Heart right ventricle (tissue), 16 donors: ENCODE data around the gene SP8. TPM values are rescaled to one million over a fixed set of nuclear protein-coding genes. Genes with fewer than 3 reads are reported as not detected.

Experiments
- ATAC-seq, 8 donors: fragments of 200-7000 bp; cut with Tn5 transposase; one replicate each; pipeline ENCODE4 v1.9.1; 2020; ENCODE audit warnings: mild to moderate bottlenecking in 8 of 8, moderate library complexity in 8 of 8, moderate number of reproducible peaks in 1 of 8
- DNase-seq, 2 donors: peaks; one replicate each; pipeline ENCODE4 v3.0.0-alpha.2; 2020
- H3K27ac ChIP-seq, 10 donors: fragments of 200-600 bp; sonication (generic) in 2 of 10; one replicate each; pipeline versions ENCODE4 v1.5.0 to v1.8.0; 2020 to 2022; ENCODE audit warnings: mild to moderate bottlenecking in 3 of 10
- H3K27me3 ChIP-seq, 7 donors: fragments of 200-600 bp; one replicate each; pipeline ENCODE4 v1.8.0; 2021 to 2022; ENCODE audit warnings: mild to moderate bottlenecking in 2 of 7
- H3K36me3 ChIP-seq, 9 donors: fragments of 200-600 bp; sonication (generic) in 1 of 9; one replicate each; pipeline versions ENCODE4 v1.5.0 to v1.8.0; 2020 to 2022; ENCODE audit warnings: mild to moderate bottlenecking in 2 of 9
- H3K4me1 ChIP-seq, 9 donors: fragments of 200-600 bp; sonication (generic) in 1 of 9; one replicate each; pipeline versions ENCODE4 v1.5.0 to v1.8.0; 2020 to 2022; ENCODE audit warnings: mild to moderate bottlenecking in 4 of 9
- H3K4me3 ChIP-seq, 10 donors: fragments of 200-600 bp; sonication (generic) in 2 of 10; one replicate each; pipeline versions ENCODE4 v1.5.0 to v1.8.0; 2020 to 2022; ENCODE audit warnings: mild to moderate bottlenecking in 7 of 10, moderate library complexity in 2 of 10
- H3K9me3 ChIP-seq, 11 donors: fragments of 200-600 bp in 10 of 11; sonication (generic) in 2 of 11; one replicate each; pipeline versions ENCODE4 v1.5.0 to v1.8.0; 2013 to 2022; ENCODE audit warnings: mild to moderate bottlenecking in 2 of 11, control low read depth in 1 of 11, moderate library complexity in 1 of 11
- WGBS, 2 donors: extraction: QIAGEN DNeasy Blood & Tissue Kit; methylation state at CpG; one replicate each; pipeline ENCODE4 v1.1.7; 2013; ENCODE audit warnings: inconsistent platforms in 1 of 2; 5-methylcytosine and 5-hydroxymethylcytosine counted together
- intact Hi-C, 10 donors: fragments of 100-400 bp; cut with DNase I; formaldehyde crosslinking; loops; one replicate each; pipeline versions ENCODE4 v1.11.1 to v1.14.2; 2022
- polyA plus RNA-seq, 2 donors: library from polyadenylated mRNA; stranded (reverse); fragments of 200-250 nt; gene quantifications; one replicate each; pipeline ENCODE4 v1.2.3, GENCODE V29; 2013
- total RNA-seq, 10 donors: library from RNA; stranded (reverse); fragmentation: NEBNext Ultra II Directional in 3 of 10; extraction: Animal tissue kit (Norgen Biotek cat#: 25700) in 3 of 10; gene quantifications; one replicate each; pipeline versions ENCODE4 v1.2.1 to v1.2.4, GENCODE V29; 2021 to 2023
- TF ChIP-seq, protein P1 (sequence below), 9 donors: fragments of 200-600 bp; sonication (generic) in 2 of 9; IDR thresholded peaks; one replicate each; pipeline versions ENCODE4 v1.5.0 to v1.8.0; 2021 to 2022; ENCODE audit warnings: antibody characterized with exemption in 9 of 9, mild to moderate bottlenecking in 5 of 9, moderate library complexity in 1 of 9
- donor health status: Arrhythmogenic right ventricular cardiomyopathy.
- donor health status: ischemic (EF 13 %, LVEDD 7.1; RV severe dilation, severe dysfunction).
- donor health status: healthy with polysubstance abuse.
- donor health status: DM: no; HTN: yes; CAD: no.
- donor health status: DM: no; HTN: no; CAD: no.
- donor health status: ischemic (EF 25% LVEDD 6.9; RV normal size, moderate dysfunction).
- donor health status: ischemic (EF 25% LVEDD 5.7; RV mildly dilated, moderate dysfunction).
- donor health status: healthy.
- donor health status: DM: yes; HTN: yes; CAD: no.
- donor health status: Ischemic cardiomyopathy.
- donor health status: ischemic (EF 35%, LVEDD 5.7; RV mildly dilated, moderate dysfunction).
- donor health status: nonischemic (EF 11% LVEDD 7.7; RV severe dilation, severe dysfunction).
- donor health status: DM: yes; HTN: yes; CAD: no.
- donor health status: PGD.
- donor health status: ischemic (EF 29% LVEDD 5.4; RV normal size, mild dysfunction).
- donor health status: nonischemic (EF 23%, LVEDD 6.1; RV moderate dilation, normal function).

The SP8 gene
- total and polyA plus RNA-seq, 12 donors: not detected

DNA sequence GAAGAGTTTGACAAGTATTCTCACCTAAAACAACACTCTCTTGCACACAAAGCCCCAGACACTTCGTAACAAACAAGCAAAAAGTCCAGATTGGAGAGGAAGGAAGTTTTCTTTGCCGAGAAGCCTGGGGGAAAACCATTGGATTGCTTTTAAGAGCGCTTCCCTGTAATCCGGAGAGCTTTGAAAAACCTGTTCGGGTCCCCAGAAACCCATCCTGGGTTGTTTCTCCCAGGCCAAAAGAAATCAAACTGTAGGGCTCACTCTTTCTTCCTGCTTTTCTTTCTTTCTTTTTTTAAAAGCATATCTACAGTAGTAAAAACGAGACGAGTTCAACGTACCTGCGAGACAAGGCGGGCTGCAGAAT is 655 bp downstream of the SP8 start:
- H3K27me3 ChIP-seq: peaks cover 28 to 100% (median 100%) of the 10 kb centered on the region in 7 donors

DNA sequence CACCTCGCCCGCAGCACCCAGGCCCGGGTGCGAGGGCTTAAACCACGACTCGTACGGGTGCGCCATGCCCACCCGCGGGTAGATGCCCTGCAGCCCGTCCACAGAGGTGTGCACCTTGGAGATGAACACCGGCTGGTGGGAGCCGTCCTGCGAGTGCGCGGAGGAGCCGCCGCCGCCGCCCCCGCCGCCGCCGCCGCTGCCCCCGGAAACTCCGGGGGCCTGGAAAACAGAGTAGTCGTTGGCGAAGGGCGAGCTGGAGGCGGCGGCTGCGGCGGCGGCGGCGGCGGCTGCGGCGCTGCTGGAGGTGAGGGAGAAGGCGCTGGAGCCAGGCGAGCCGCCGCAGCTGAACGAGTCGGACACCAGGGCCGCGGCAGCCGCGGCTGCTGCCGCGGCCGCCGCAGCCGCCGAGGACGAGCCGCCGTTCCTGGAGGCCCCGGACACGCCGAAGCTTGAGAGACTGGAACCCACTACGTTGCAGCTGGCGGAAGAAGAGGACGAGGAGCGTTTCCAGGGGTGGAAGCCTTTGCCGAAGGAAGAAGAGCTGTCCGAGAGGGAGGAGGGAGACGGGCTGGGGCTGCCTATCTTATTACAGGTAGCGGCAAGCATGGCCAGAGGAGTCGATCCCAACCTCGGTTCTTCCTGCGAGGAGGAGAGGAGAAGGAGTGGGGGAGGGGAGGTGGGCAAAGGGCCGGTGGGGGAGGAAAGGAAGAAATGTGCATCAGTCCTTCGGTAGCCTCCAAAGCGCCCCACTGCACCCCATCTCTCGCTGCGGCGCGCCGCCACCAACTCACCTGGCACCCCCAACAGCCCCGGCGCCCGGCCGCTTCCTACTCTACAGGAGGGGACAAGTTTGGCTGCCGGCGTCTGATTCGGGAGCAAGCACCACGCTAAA is 1.3 kb downstream of the SP8 start:
- 1 to 2% methylated on average over 89 of the region's 89 CpGs for WGBS, 2 donors

More for the DNA sequence above, 655 bp downstream of the SP8 start:
- H3K9me3 ChIP-seq: no peaks in the 10 kb centered on the region
- intact Hi-C loops: loop anchor here in 1 of 10 donors (10.0 kb wide), 1 partner anchor 469 kb away; no protein-coding TSS in a partner anchor
- WGBS, 2 donors: 3 to 4% methylated on average over 10 of the region's 10 CpGs
- H3K4me1 ChIP-seq: peaks cover 0 to 44% (median 28%) of the 10 kb centered on the region in 9 donors
- peak overlapping the region in 7 of 10 donors; percentile 18 to 38 (median 31) for H3K4me3 ChIP-seq
- DNase-seq: no peak
- ATAC-seq: no peak
- TF ChIP-seq, protein P1, sequence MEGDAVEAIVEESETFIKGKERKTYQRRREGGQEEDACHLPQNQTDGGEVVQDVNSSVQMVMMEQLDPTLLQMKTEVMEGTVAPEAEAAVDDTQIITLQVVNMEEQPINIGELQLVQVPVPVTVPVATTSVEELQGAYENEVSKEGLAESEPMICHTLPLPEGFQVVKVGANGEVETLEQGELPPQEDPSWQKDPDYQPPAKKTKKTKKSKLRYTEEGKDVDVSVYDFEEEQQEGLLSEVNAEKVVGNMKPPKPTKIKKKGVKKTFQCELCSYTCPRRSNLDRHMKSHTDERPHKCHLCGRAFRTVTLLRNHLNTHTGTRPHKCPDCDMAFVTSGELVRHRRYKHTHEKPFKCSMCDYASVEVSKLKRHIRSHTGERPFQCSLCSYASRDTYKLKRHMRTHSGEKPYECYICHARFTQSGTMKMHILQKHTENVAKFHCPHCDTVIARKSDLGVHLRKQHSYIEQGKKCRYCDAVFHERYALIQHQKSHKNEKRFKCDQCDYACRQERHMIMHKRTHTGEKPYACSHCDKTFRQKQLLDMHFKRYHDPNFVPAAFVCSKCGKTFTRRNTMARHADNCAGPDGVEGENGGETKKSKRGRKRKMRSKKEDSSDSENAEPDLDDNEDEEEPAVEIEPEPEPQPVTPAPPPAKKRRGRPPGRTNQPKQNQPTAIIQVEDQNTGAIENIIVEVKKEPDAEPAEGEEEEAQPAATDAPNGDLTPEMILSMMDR (IDR thresholded peaks at IDR 0.05): no peak
- no peaks in the 10 kb centered on the region for H3K36me3 ChIP-seq
- H3K27ac ChIP-seq: no peak overlapping the region

DNA sequence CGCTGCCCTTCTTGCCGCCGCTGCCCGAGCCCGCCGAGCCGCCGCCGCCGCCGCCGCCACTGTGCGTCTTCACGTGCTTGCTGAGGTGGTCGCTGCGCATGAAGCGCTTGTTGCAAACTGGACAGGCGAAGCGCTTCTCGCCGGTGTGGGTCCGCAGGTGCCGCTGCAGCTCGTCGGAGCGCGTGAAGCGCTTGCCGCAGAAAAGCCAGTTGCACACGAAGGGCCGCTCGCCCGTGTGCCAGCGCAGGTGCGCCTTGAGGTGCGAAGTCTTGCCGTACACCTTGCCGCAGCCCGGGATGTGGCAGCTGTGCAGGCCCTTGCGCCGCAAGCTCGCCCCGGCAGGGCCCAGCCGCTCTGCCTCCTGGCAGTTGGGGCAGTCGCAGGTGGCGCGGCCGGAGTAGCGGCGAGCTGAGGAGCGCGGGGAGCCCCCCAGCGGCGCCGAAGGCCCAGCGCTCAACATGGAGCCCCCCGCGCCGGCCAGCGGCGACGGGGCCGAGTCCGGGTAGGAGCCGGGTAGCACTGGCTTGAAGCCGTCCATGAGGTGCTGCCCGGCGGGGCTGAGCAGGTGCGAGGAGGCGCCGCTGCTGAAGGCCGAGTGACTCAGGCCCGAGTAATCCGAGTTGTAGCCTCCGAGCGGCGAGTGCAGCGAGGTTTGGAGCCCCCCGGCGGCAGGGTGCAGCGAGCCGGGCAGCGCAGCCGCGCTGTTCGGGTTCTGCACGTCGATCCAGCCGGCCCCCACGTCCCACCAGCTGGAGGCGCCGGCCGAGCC is 2.1 kb downstream of the SP8 start:
- 2 to 4% methylated on average over 91 to 93 of the region's 93 CpGs for WGBS, 2 donors
- ATAC-seq: no peak
- peak overlapping the region in 9 of 10 donors; percentile 3 to 38 (median 21) for H3K4me3 ChIP-seq
- peaks cover 22 to 100% (median 100%) of the 10 kb centered on the region in 7 donors for H3K27me3 ChIP-seq
- peaks cover 0 to 41% (median 28%) of the 10 kb centered on the region in 9 donors for H3K4me1 ChIP-seq
- TF ChIP-seq, protein P1 (IDR thresholded peaks at IDR 0.05): no peak
- intact Hi-C loops: loop anchor here in 2 of 10 donors (5.0 to 10.0 kb wide), 2 partner anchors 468 to 470 kb away; no protein-coding TSS in a partner anchor
- no peaks in the 10 kb centered on the region for H3K9me3 ChIP-seq
- H3K36me3 ChIP-seq: no peaks in the 10 kb centered on the region
- no peak overlapping the region for H3K27ac ChIP-seq
- DNase-seq: no peak

More for the DNA sequence above, 1.3 kb downstream of the SP8 start:
- TF ChIP-seq, protein P1 (IDR thresholded peaks at IDR 0.05): no peak
- peak overlapping the region in 8 of 10 donors; percentile 10 to 38 (median 26) for H3K4me3 ChIP-seq
- peaks cover 23 to 100% (median 100%) of the 10 kb centered on the region in 7 donors for H3K27me3 ChIP-seq
- H3K36me3 ChIP-seq: no peaks in the 10 kb centered on the region
- DNase-seq (no peak), ATAC-seq (peak in 1 of 8 donors; percentile 37)
- no peak overlapping the region for H3K27ac ChIP-seq
- no peaks in the 10 kb centered on the region for H3K9me3 ChIP-seq
- intact Hi-C loops: loop anchor here in 1 of 10 donors (10.0 kb wide), 1 partner anchor 469 kb away; no protein-coding TSS in a partner anchor
- H3K4me1 ChIP-seq: peaks cover 0 to 41% (median 28%) of the 10 kb centered on the region in 9 donors
